IMR-90 (cell line): ENCODE measurements around the gene PCSK5. TPM values are rescaled to one million over a fixed set of nuclear protein-coding genes. Genes with fewer than 3 reads are reported as not detected.

Experiments
- ATAC-seq: fragments of 200-7000 bp; cut with Tn5 transposase; 2 replicates; pipeline ENCODE4 v1.9.1; 2020; ENCODE audit warnings: low read depth, mild to moderate bottlenecking, moderate library complexity
- BruUV-seq: library from RNA; stranded (reverse); fragments of 400-500 nt; replicated peaks from 2 replicates; lab custom pipeline; 2021; lab: Mats Ljungman, UMichigan
- CTCF ChIA-PET: fragments of 300-600 bp; formaldehyde crosslinking; extraction: SDS; loops from one replicate; lab custom pipeline; 2021; ENCODE audit warnings: antibody characterized with exemption; lab: Yijun Ruan, JAX
- POLR2A ChIA-PET: fragments of 300-600 bp; sonication (Branson Sonifier 250); formaldehyde crosslinking; loops from one replicate; lab custom pipeline; 2022; ENCODE audit warnings: antibody characterized with exemption; ENCODE audit not compliant: unreplicated experiment; lab: Charles Lee
- DNase-seq: peaks from one replicate; pipeline ENCODE4 v3.0.0; 2013
- H2AFZ ChIP-seq: replicated peaks from 2 replicates; pipeline ENCODE3; 2013; ENCODE audit warnings: low read length, mild to moderate bottlenecking; ENCODE audit not compliant: poor library complexity
- H2AK5ac ChIP-seq: 2 replicates; pipeline ENCODE4 v1.6.1; 2013; ENCODE audit warnings: low read depth, low read length, inconsistent platforms
- H2AK9ac ChIP-seq: replicated peaks from 2 replicates; pipeline ENCODE3; 2013; ENCODE audit warnings: mild to moderate bottlenecking, low read depth, low read length, moderate library complexity; ENCODE audit not compliant: poor library complexity
- H2BK120ac ChIP-seq: 2 replicates; pipeline ENCODE4 v1.6.1; 2013; ENCODE audit warnings: low read depth, low read length, inconsistent platforms
- H2BK15ac ChIP-seq: 3 replicates; pipeline ENCODE4 v1.6.1; 2013; ENCODE audit warnings: low read depth, low read length, inconsistent platforms
- H2BK20ac ChIP-seq: 2 replicates; pipeline ENCODE4 v1.6.1; 2013; ENCODE audit warnings: low read depth, mild to moderate bottlenecking, inconsistent platforms, low read length, moderate library complexity
- H2BK5ac ChIP-seq: 2 replicates; pipeline ENCODE4 v1.6.1; 2013; ENCODE audit warnings: mild to moderate bottlenecking, low read depth, low read length, inconsistent platforms; ENCODE audit not compliant: poor library complexity, severe bottlenecking
- H3K14ac ChIP-seq: replicated peaks from 2 replicates; pipeline ENCODE4 v1.6.1; 2013; ENCODE audit warnings: low read depth, low read length, inconsistent platforms
- H3K18ac ChIP-seq: 2 replicates; pipeline ENCODE4 v1.6.1; 2013; ENCODE audit warnings: low read depth, low read length, control low read depth
- H3K23ac ChIP-seq: 2 replicates; pipeline ENCODE4 v1.6.1; 2013; ENCODE audit warnings: low read depth, low read length, inconsistent platforms
- H3K27ac ChIP-seq: 2 replicates; pipeline ENCODE4 v1.5.1; 2013; ENCODE audit warnings: mild to moderate bottlenecking, control low read depth, low read length; ENCODE audit not compliant: insufficient read depth
- H3K27me3 ChIP-seq: 2 replicates; pipeline ENCODE4 v1.6.1; 2013; ENCODE audit warnings: low read length; ENCODE audit not compliant: control insufficient read depth, insufficient read depth
- H3K36me3 ChIP-seq: 2 replicates; pipeline ENCODE4 v1.6.1; 2013; ENCODE audit warnings: low read length, mixed read lengths; ENCODE audit not compliant: control insufficient read depth, insufficient read depth
- H3K4ac ChIP-seq: 2 replicates; pipeline ENCODE4 v1.6.1; 2013; ENCODE audit warnings: low read depth, low read length, inconsistent platforms
- H3K4me1 ChIP-seq: 2 replicates; pipeline ENCODE4 v1.6.1; 2013; ENCODE audit warnings: low read length, mixed read lengths; ENCODE audit not compliant: control insufficient read depth, insufficient read depth
- H3K4me2 ChIP-seq: 2 replicates; pipeline ENCODE4 v1.6.1; 2013; ENCODE audit warnings: low read depth, mild to moderate bottlenecking, control low read depth, low read length, moderate library complexity
- H3K4me3 ChIP-seq: 2 replicates; pipeline ENCODE4 v1.5.1; 2013; ENCODE audit warnings: low read depth, mild to moderate bottlenecking, control low read depth, low read length, moderate library complexity; ENCODE audit not compliant: insufficient read depth
- H3K56ac ChIP-seq: 2 replicates; pipeline ENCODE4 v1.6.1; 2013; ENCODE audit warnings: low read length, inconsistent platforms; ENCODE audit not compliant: insufficient read depth; ENCODE audit errors: extremely low read depth
- H3K79me1 ChIP-seq, 2 experiments: 2 replicates each; pipeline ENCODE4 v1.6.1; 2013; ENCODE audit warnings: low read length in 2 of 2, inconsistent platforms in 1 of 2, low read depth in 1 of 2
- H3K9ac ChIP-seq: 2 replicates; pipeline ENCODE4 v1.6.1; 2013; ENCODE audit warnings: low read depth, low read length, control low read depth
- H3K9me1 ChIP-seq: 2 replicates; pipeline ENCODE4 v1.6.1; 2013; ENCODE audit warnings: low read length, inconsistent platforms; ENCODE audit not compliant: insufficient read depth
- H3K9me3 ChIP-seq: 2 replicates; pipeline ENCODE4 v1.6.1; 2013; ENCODE audit warnings: low read length; ENCODE audit not compliant: control insufficient read depth, insufficient read depth
- H4K20me1 ChIP-seq: 2 replicates; pipeline ENCODE4 v1.6.1; 2013; ENCODE audit warnings: low read length, inconsistent platforms; ENCODE audit not compliant: insufficient read depth
- H4K5ac ChIP-seq: 2 replicates; pipeline ENCODE4 v1.6.1; 2013; ENCODE audit warnings: mild to moderate bottlenecking, low read depth, low read length, control low read depth
- H4K8ac ChIP-seq, 2 experiments: 2 replicates each; pipeline ENCODE4 v1.6.1; 2013; ENCODE audit warnings: low read depth in 2 of 2, low read length in 2 of 2, control low read depth in 1 of 2, inconsistent platforms in 1 of 2
- H4K91ac ChIP-seq: 2 replicates; pipeline ENCODE4 v1.6.1; 2013; ENCODE audit warnings: low read depth, low read length, inconsistent platforms; ENCODE audit not compliant: insufficient read depth
- BHLHE40 ChIP-seq: fragments of 150-350 bp; IDR thresholded peaks from 2 replicates; pipeline ENCODE4 v1.6.1; 2016; ENCODE audit warnings: mild to moderate bottlenecking, low read depth, low read length
- CEBPB ChIP-seq: IDR thresholded peaks from 2 replicates; pipeline ENCODE4 v1.6.1; 2012; ENCODE audit warnings: low read depth, low read length, improper control_type of control experiment
- CHD1 ChIP-seq: IDR thresholded peaks from 2 replicates; pipeline ENCODE4 v1.6.1; 2012; ENCODE audit warnings: low read depth, low read length, improper control_type of control experiment
- CTCF ChIP-seq: conservative IDR thresholded peaks from 2 replicates; pipeline ENCODE4 v1.5.1; 2012; ENCODE audit warnings: mild to moderate bottlenecking, low read depth, low read length, improper control_type of control experiment
- FOS ChIP-seq: fragments of 150-350 bp; IDR thresholded peaks from 2 replicates; pipeline ENCODE4 v1.6.1; 2016; ENCODE audit warnings: low read depth, low read length
- MAFK ChIP-seq: IDR thresholded peaks from 2 replicates; pipeline ENCODE4 v1.6.1; 2012; ENCODE audit warnings: low read depth, low read length, improper control_type of control experiment
- MAZ ChIP-seq: IDR thresholded peaks from 2 replicates; pipeline ENCODE4 v1.6.1; 2012; ENCODE audit warnings: low read depth, mild to moderate bottlenecking, low read length, improper control_type of control experiment, moderate library complexity, borderline replicate concordance
- MXI1 ChIP-seq: IDR thresholded peaks from 2 replicates; pipeline ENCODE4 v1.6.1; 2012; ENCODE audit warnings: low read depth, mild to moderate bottlenecking, low read length, moderate library complexity, borderline replicate concordance
- NFE2L2 ChIP-seq: fragments of 150-350 bp; IDR thresholded peaks from 2 replicates; pipeline ENCODE4 v1.6.1; 2016; ENCODE audit warnings: low read depth, mild to moderate bottlenecking, low read length
- POLR2A ChIP-seq: IDR thresholded peaks from 2 replicates; pipeline ENCODE4 v1.6.1; 2012; ENCODE audit warnings: mild to moderate bottlenecking, low read depth, low read length
- RAD21 ChIP-seq: IDR thresholded peaks from 2 replicates; pipeline ENCODE4 v1.6.1; 2012; ENCODE audit warnings: low read length, improper control_type of control experiment
- RCOR1 ChIP-seq: IDR thresholded peaks from 2 replicates; pipeline ENCODE4 v1.6.1; 2012; ENCODE audit warnings: mild to moderate bottlenecking, low read length, improper control_type of control experiment; ENCODE audit not compliant: insufficient replicate concordance
- RFX5 ChIP-seq: IDR thresholded peaks from 2 replicates; pipeline ENCODE4 v1.8.0; 2012; ENCODE audit warnings: low read depth, mild to moderate bottlenecking, low read length, moderate library complexity
- SMC3 ChIP-seq: fragments of 150-350 bp; IDR thresholded peaks from 2 replicates; pipeline ENCODE4 v1.6.1; 2016; ENCODE audit warnings: low read depth, mild to moderate bottlenecking, antibody characterized with exemption, low read length, moderate library complexity
- WGBS, 2 experiments: methylation state at CpG; one replicate each; pipeline versions ENCODE4 v1.1.5 to v1.1.7; 2013; ENCODE audit warnings: missing lambda C conversion rate in 2 of 2; ENCODE audit not compliant: insufficient read length in 1 of 2; ENCODE audit errors: extremely low coverage in 2 of 2; 5-methylcytosine and 5-hydroxymethylcytosine counted together
- dilution Hi-C: fragments of 300-500 bp; cut with HindIII; formaldehyde crosslinking; loops from one replicate; pipeline ENCODE4 v1.14.3; 2018; ENCODE audit warnings: low sequenced_read_pairs; ENCODE audit not compliant: unreplicated experiment
- in situ Hi-C: fragments of 300-500 bp; cut with MboI; formaldehyde crosslinking; loops from 3 replicates; pipeline ENCODE4 v1.14.3; 2019; ENCODE audit warnings: low sequenced_read_pairs, inconsistent platforms, mixed read lengths
- intact Hi-C: fragments of 100-400 bp; cut with micrococcal nuclease; formaldehyde crosslinking; loops from 2 replicates; pipeline ENCODE4 v1.10.0; 2022
- polyA plus RNA-seq, 3 experiments: library from polyadenylated mRNA; depleted of rRNA; stranded (reverse); fragments of >200 nt; gene quantifications; 2 replicates each; pipeline ENCODE4 v1.2.3, GENCODE V29; 2012; ENCODE audit warnings: low replicate concordance in 1 of 3
- total RNA-seq: library from RNA; depleted of rRNA; stranded (reverse); fragments of >200 nt; gene quantifications from 2 replicates; pipeline ENCODE4 v1.2.3, GENCODE V29; 2012
- TF ChIP-seq, protein P1 (sequence below): fragments of 150-350 bp; IDR thresholded peaks from 2 replicates; pipeline ENCODE4 v1.6.1; 2016; ENCODE audit warnings: low read depth, mild to moderate bottlenecking, low read length, moderate library complexity, borderline replicate concordance
- TF ChIP-seq, protein P2 (sequence below): fragments of 150-350 bp; IDR thresholded peaks from 2 replicates; pipeline ENCODE4 v1.6.1; 2017; ENCODE audit warnings: mild to moderate bottlenecking, antibody characterized with exemption, low read length, low read depth

PCSK5 gene
- total and polyA plus RNA-seq, 2 of the 4 experiments (the other 2 are of a cell fraction), result 1.5 to 3.0 TPM

DNA sequence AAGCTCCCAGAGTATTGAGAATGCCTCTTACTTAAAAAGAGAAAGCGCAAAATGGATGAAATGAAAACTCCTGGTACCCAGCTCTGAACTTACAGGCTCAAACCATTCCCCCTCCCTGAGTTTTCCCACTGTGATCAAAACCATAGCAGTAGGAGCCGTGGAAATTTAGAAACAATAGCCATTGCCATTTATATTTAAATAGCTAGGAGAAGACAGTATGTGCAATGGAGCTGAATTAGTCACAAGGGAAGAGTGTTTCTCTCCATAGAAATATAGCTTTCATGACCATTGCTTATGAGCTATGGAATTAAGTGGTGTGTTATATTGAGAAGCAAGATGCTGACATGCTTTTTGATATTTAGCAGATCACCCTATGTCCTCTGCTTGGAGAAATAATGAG, 84.6 kb downstream of the PCSK5 start:
- H3K9me1 ChIP-seq, result no peaks in the 10 kb centered on the region
- no peak overlapping the region for H2BK5ac ChIP-seq
- POLR2A ChIA-PET, result no interaction called here
- no CpG with 5 or more reads among the region's 2 CpGs for WGBS, 2 experiments
- H4K20me1 ChIP-seq, result no peaks in the 10 kb centered on the region
- no peak overlapping the region for H4K91ac ChIP-seq
- no peak overlapping the region for H3K4ac ChIP-seq
- no peak overlapping the region for H2AFZ ChIP-seq
- H2AK9ac ChIP-seq, result no peak overlapping the region
- H3K27me3 ChIP-seq, result no peaks in the 10 kb centered on the region
- H3K56ac ChIP-seq, result no peak overlapping the region
- no peak overlapping the region for H3K4me3 ChIP-seq
- H2AK5ac ChIP-seq, result no peak overlapping the region
- no peaks in the 10 kb centered on the region for H3K79me1 ChIP-seq
- H3K18ac ChIP-seq, result no peak overlapping the region
- H3K9ac ChIP-seq, result no peak overlapping the region
- no peak for ATAC-seq
- no TSS peak for BruUV-seq
- H4K5ac ChIP-seq, result no peak overlapping the region
- no peak overlapping the region for H4K8ac ChIP-seq
- H2BK20ac ChIP-seq, result no peak overlapping the region
- no peaks in the 10 kb centered on the region for H3K9me3 ChIP-seq
- dilution Hi-C loops, result no loop called here
- no peak overlapping the region for H3K27ac ChIP-seq
- no peak overlapping the region for H2BK120ac ChIP-seq
- no peak for TF ChIP-seq POLR2A
- TF ChIP-seq RAD21, result no peak
- no peak for TF ChIP-seq MAZ
- TF ChIP-seq MAFK, result no peak
- TF ChIP-seq FOS, result no peak
- TF ChIP-seq, protein P1, sequence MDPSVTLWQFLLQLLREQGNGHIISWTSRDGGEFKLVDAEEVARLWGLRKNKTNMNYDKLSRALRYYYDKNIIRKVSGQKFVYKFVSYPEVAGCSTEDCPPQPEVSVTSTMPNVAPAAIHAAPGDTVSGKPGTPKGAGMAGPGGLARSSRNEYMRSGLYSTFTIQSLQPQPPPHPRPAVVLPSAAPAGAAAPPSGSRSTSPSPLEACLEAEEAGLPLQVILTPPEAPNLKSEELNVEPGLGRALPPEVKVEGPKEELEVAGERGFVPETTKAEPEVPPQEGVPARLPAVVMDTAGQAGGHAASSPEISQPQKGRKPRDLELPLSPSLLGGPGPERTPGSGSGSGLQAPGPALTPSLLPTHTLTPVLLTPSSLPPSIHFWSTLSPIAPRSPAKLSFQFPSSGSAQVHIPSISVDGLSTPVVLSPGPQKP, result no peak
- TF ChIP-seq, protein P2, sequence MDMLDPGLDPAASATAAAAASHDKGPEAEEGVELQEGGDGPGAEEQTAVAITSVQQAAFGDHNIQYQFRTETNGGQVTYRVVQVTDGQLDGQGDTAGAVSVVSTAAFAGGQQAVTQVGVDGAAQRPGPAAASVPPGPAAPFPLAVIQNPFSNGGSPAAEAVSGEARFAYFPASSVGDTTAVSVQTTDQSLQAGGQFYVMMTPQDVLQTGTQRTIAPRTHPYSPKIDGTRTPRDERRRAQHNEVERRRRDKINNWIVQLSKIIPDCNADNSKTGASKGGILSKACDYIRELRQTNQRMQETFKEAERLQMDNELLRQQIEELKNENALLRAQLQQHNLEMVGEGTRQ, result no peak
- TF ChIP-seq SMC3, result no peak
- TF ChIP-seq BHLHE40, result no peak
- TF ChIP-seq RFX5, result no peak
- TF ChIP-seq CHD1, result no peak
- TF ChIP-seq CTCF, result no peak
- TF ChIP-seq RCOR1, result no peak
- no peak for TF ChIP-seq MXI1
- no peak for TF ChIP-seq CEBPB
- TF ChIP-seq NFE2L2, result no peak
- no peak overlapping the region for H3K14ac ChIP-seq
- H2BK15ac ChIP-seq, result no peak overlapping the region
- no peaks in the 10 kb centered on the region for H3K36me3 ChIP-seq
- intact Hi-C loops, result no loop called here
- H3K4me1 ChIP-seq, result peaks cover 8% of the 10 kb centered on the region
- in situ Hi-C loops, result no loop called here
- DNase-seq, result no peak
- H3K23ac ChIP-seq, result no peak overlapping the region
- CTCF ChIA-PET, result interaction anchor here (0.7 to 0.8 kb wide), 2 partner anchors 10 to 84 kb away, joined by 3 read pairs; partner anchors contain the start of gene PCSK5
- H3K4me2 ChIP-seq, result no peak overlapping the region
